GM10847 (cell line): ENCODE data around the gene SAMM50.

Experiments
- POLR2A ChIP-seq: IDR thresholded peaks from 2 replicates; pipeline ENCODE4 v1.6.1; 2011; ENCODE audit not compliant: insufficient read length; ENCODE audit errors: extremely low read depth

The SAMM50 gene

GRCh38 chr22:43928468-43928867 lies 26.8 kb upstream of the SAMM50 start:
- no peak for TF ChIP-seq POLR2A

GRCh38 chr22:43928908-43929307 lies 26.3 kb upstream of the SAMM50 start:
- TF ChIP-seq POLR2A: no peak

- no peak for TF ChIP-seq POLR2A
Observed at GRCh38 chr22:43931771-43932170, 23.5 kb upstream of the SAMM50 start.

- TF ChIP-seq POLR2A: no peak
Observed at GRCh38 chr22:43941449-43941848, 13.8 kb upstream of the SAMM50 start.

GRCh38 chr22:43944670-43945430 lies 10.4 kb upstream of the SAMM50 start:
- no peak for TF ChIP-seq POLR2A

- no peak for TF ChIP-seq POLR2A
Observed at GRCh38 chr22:43945632-43946383, 9.4 kb upstream of the SAMM50 start.

GRCh38 chr22:43946384-43946667 lies 8.9 kb upstream of the SAMM50 start:
- no peak for TF ChIP-seq POLR2A

- no peak for TF ChIP-seq POLR2A
Observed at GRCh38 chr22:43948836-43949406, 6.3 kb upstream of the SAMM50 start.

- TF ChIP-seq POLR2A: no peak
Observed at GRCh38 chr22:43951391-43951790, 3.9 kb upstream of the SAMM50 start.

- TF ChIP-seq POLR2A: no peak
Observed at GRCh38 chr22:43951966-43952365, 3.3 kb upstream of the SAMM50 start.

GRCh38 chr22:43953988-43954785 lies 1.1 kb upstream of the SAMM50 start:
- no peak for TF ChIP-seq POLR2A

- TF ChIP-seq POLR2A: no peak
Observed at GRCh38 chr22:43955883-43956782, 891 bp downstream of the SAMM50 start.

GRCh38 chr22:43956805-43957463 lies 1.7 kb downstream of the SAMM50 start:
- TF ChIP-seq POLR2A: no peak

GRCh38 chr22:43957871-43958270 lies 2.6 kb downstream of the SAMM50 start:
- TF ChIP-seq POLR2A: no peak
